HG02571 (cell line): ENCODE data around the gene ZGPAT.

Experiments
- ATAC-seq: cut with Tn5 transposase; IDR thresholded peaks from one replicate; pipeline ENCODE4 v1.9.1; 2021; ENCODE audit warnings: mild to moderate bottlenecking, moderate library complexity; ENCODE audit not compliant: unreplicated experiment

The ZGPAT gene

DNA sequence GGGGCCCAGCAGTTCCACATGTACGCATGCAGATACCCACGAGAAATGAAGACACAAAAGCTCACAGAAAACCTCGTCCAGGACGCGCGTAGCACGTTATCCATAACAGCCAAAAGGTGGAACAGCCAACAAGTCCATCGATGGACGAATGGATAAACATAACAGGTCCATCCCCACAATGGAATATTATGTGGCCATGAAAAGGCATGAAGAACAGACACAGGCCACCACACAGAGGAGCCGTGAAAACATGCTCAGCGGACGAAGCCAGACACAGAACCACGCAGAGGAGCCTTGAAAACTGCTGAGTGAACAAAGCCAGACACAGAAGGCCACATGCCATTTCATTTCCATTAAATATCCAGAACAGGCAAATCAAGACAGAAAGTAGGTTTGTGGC, 69.8 kb downstream of the ZGPAT start:
- no peak for ATAC-seq

DNA sequence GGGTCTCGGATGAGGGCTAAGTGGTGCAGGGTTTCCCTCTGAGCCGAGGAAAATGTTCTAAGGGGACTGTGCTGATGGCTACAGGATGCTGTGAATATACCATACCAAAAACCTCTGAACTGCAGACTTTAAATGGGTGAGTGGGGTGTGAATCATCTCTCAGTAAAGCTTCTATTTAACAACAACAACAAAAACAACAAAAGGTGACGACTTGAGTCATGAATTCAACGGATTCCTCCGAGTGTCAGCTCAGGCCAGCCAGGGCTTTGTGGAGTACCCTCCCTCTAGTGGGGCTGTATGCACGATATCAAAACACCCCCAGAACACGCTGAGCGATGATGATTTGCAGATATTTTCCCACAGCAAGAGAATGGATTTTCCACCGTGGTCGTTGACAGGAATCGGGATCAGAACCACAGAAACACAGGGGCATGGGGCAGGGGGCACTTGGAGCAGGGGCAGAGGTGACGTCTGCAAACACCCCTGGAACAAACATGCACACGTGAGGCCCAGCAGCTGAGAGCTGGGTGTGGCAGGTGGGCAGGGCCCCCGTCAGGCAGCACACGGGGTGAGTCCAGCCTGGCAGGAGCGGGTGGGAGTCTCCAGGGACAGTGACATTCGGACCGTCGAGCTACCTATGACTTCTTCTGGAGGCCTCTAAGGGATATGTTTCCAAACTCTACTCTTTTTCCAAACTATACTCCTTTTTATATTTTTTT, 70.4 kb downstream of the ZGPAT start:
- no peak for ATAC-seq

DNA sequence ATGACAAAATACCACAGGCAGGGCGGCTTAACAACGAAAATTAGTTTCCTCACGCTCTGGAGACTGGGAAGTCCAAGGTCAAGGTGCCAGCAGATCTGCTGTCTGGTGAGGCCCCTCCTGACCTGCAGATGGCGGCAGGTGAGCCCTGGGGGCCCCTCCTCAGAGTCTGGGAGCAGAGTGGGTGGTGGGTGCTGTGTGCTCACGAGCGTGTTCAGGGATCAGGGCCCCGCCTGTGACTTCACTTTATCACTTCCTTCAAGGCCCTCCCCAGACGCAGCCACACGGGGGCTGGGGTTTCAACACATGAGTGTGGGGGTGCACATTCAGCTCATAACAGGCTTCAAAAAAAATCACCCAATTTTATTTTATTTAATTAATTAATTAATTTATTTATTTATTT, 71.0 kb downstream of the ZGPAT start:
- ATAC-seq, result no peak

DNA sequence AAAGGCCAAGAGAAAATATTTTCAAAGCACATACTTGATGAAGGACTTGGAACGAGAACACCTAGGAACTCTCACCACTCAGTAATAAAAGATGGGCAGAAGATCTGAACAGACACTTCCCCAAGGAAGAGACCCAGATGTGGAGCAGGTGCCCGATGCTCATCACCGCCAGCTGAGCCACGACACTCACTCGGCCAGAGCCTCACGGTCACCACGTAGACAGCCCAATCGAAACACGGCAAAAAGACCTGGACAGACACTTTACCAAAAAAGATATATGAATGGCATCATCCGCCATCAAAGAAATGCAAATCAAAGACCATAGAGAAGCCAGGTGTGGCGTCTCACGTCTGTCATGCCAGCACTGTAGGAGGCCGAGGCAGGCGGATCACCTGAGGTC, 73.3 kb downstream of the ZGPAT start:
- ATAC-seq, result no peak

DNA sequence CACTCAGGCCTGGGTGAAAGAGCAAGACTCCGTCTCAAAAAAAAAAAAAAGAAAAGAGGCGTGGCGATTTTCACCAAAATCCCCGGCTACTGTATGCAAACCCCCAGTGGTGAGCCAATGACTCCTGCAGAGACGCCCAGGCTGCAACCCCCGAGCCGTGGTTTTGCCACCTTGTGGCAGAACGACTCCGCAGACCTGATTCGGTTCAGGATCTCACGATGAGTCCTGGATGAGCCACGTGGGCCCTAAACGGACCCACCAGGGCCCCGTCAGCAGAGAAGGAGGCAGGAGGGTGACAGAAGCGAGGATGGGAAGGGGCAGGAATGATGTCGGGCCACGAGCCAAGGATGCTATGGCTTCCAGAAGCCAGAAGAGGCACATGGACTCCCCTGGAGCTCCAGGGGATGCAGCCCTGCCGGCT, 74.2 kb downstream of the ZGPAT start:
- no peak for ATAC-seq

DNA sequence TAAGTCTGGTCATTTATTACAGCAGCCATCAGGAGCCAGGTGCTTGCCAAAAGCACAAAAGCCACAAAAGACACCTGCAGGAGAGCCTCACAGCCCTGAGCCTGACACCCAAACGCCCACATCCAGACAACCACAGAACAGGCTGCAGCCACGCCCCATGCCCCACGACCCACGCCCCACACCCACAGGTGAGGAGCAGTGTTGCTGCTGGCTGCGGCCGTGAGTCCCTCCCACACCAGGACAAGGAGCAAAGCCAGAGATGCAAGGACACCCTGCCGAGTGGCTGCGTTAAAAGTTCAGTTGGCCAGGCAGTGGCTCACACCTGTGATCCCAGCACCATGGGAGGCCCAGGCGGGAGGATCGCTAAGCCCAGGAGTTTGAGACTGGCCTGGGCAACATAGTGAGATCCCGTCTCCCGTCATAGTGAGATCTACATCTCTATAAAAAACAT, 74.7 kb downstream of the ZGPAT start:
- no peak for ATAC-seq

DNA sequence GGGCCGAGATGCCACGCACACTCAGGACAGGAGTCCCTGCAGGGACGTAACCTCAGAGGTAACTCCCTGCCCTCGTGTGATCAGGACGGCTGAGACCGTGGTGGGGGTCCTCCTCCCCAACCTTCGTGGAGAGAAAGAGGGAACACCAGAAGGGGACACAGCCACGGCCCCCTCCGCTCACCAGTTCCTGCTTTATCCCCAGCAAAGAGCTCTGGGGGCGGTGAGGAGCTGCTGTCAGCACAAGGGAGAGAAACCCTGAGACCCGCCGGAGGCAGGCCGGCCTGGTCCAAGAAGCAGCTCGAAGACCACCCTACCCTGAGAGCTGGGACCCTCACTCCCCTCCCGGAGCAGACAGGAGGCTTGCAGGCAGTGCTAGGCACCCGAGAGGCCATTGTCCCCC, 76.1 kb downstream of the ZGPAT start:
- no peak for ATAC-seq

DNA sequence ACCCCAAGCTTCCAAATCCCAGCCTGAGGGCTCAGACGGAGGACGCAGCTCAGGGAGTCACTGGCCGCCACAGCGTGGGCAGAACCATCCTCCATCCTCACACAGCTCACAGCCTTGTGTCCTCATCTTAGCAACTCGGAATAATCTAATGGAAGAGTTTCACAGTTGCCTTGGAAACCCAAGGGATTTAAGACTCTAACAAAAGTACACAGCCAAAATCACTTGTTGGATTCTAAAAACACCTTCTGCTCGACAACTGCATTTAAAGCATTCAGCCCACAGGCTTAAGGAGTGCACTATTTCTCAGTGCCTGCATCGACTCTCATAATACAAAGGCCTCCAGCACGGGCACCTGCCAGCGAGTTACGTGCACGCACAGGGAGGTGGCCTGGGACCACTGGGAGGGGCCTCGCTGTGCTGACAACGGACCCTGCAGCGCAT, 77.9 kb downstream of the ZGPAT start:
- ATAC-seq, result no peak
